ENCODE data around the gene GET3.

The GET3 gene

GRCh38 chr19:12748489-12748888, 11.2 kb downstream of the GET3 start:
- H3K4me3 ChIP-seq (ENCODE audit: low read length, poor library complexity, severe bottlenecking): no peak overlapping the region
- H2AFZ ChIP-seq (ENCODE audit: low read length): no peak overlapping the region
- H3F3A ChIP-seq (ENCODE audit: low read depth): no peaks in the 10 kb centered on the region
- no peaks in the 10 kb centered on the region for H3K79me2 ChIP-seq (ENCODE audit: insufficient read depth, low read length)
- no peaks in the 10 kb centered on the region for H4K20me1 ChIP-seq (ENCODE audit: insufficient read depth, low read length, poor library complexity, severe bottlenecking)
- H3K9me3 ChIP-seq (ENCODE audit: insufficient read depth, low read depth, low read length): peaks cover 3% of the 10 kb centered on the region; the same call in 1 of the 2 replicates
- no peak for TF ChIP-seq EZH2phosphoT487 (IDR thresholded peaks at IDR 0.05; ENCODE audit: borderline replicate concordance)
- peaks cover 6% of the 10 kb centered on the region; the same call in 1 of the 2 replicates for H3K36me3 ChIP-seq (ENCODE audit: insufficient read depth, low read length)
- no peak overlapping the region for H3K4me2 ChIP-seq (ENCODE audit: low read depth, low read length, poor library complexity, severe bottlenecking)
- H3K9me2 ChIP-seq (replicated peaks; ENCODE audit: low read depth, low read length): no peaks in the 10 kb centered on the region
- H3K9ac ChIP-seq (ENCODE audit: low read depth, low read length, poor library complexity, severe bottlenecking): no peak overlapping the region
- H3K4me1 ChIP-seq (ENCODE audit: insufficient read depth, low read length, poor library complexity, severe bottlenecking): no peaks in the 10 kb centered on the region
- H3K27me3 ChIP-seq (ENCODE audit: insufficient read depth, low read length, poor library complexity, severe bottlenecking): no peaks in the 10 kb centered on the region

GRCh38 chr19:12749938-12750521, 12.7 kb downstream of the GET3 start:
- H3K27me3 ChIP-seq (ENCODE audit: insufficient read depth, low read length, poor library complexity, severe bottlenecking): no peaks in the 10 kb centered on the region
- no peak overlapping the region for H3K4me2 ChIP-seq (ENCODE audit: low read depth, low read length, poor library complexity, severe bottlenecking)

GRCh38 chr19:12750851-12751250, 13.6 kb downstream of the GET3 start:
- peaks cover 3% of the 10 kb centered on the region; the same call in 1 of the 2 replicates for H3K9me3 ChIP-seq (ENCODE audit: insufficient read depth, low read depth, low read length)
- H3F3A ChIP-seq (ENCODE audit: low read depth): no peaks in the 10 kb centered on the region
- H3K79me2 ChIP-seq (ENCODE audit: insufficient read depth, low read length): no peaks in the 10 kb centered on the region
- TF ChIP-seq, protein P1, sequence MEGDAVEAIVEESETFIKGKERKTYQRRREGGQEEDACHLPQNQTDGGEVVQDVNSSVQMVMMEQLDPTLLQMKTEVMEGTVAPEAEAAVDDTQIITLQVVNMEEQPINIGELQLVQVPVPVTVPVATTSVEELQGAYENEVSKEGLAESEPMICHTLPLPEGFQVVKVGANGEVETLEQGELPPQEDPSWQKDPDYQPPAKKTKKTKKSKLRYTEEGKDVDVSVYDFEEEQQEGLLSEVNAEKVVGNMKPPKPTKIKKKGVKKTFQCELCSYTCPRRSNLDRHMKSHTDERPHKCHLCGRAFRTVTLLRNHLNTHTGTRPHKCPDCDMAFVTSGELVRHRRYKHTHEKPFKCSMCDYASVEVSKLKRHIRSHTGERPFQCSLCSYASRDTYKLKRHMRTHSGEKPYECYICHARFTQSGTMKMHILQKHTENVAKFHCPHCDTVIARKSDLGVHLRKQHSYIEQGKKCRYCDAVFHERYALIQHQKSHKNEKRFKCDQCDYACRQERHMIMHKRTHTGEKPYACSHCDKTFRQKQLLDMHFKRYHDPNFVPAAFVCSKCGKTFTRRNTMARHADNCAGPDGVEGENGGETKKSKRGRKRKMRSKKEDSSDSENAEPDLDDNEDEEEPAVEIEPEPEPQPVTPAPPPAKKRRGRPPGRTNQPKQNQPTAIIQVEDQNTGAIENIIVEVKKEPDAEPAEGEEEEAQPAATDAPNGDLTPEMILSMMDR (conservative IDR thresholded peaks at IDR 0.05; ENCODE audit: low read length): no peak
- no peak for TF ChIP-seq EZH2phosphoT487 (IDR thresholded peaks at IDR 0.05; ENCODE audit: borderline replicate concordance)
- no peaks in the 10 kb centered on the region for H4K20me1 ChIP-seq (ENCODE audit: insufficient read depth, low read length, poor library complexity, severe bottlenecking)
- H3K4me2 ChIP-seq (ENCODE audit: low read depth, low read length, poor library complexity, severe bottlenecking): no peak overlapping the region
- peaks cover 6% of the 10 kb centered on the region; the same call in 1 of the 2 replicates for H3K36me3 ChIP-seq (ENCODE audit: insufficient read depth, low read length)
- H2AFZ ChIP-seq (ENCODE audit: low read length): no peak overlapping the region
- H3K9me2 ChIP-seq (replicated peaks; ENCODE audit: low read depth, low read length): no peaks in the 10 kb centered on the region
- H3K9ac ChIP-seq (ENCODE audit: low read depth, low read length, poor library complexity, severe bottlenecking): no peak overlapping the region
- H3K4me1 ChIP-seq (ENCODE audit: insufficient read depth, low read length, poor library complexity, severe bottlenecking): no peaks in the 10 kb centered on the region
- H3K27me3 ChIP-seq (ENCODE audit: insufficient read depth, low read length, poor library complexity, severe bottlenecking): no peaks in the 10 kb centered on the region
- H3K4me3 ChIP-seq (ENCODE audit: low read length, poor library complexity, severe bottlenecking): no peak overlapping the region

More at GRCh38 chr19:12749938-12750521, 12.7 kb downstream of the GET3 start:
- no peak for TF ChIP-seq EZH2phosphoT487 (IDR thresholded peaks at IDR 0.05; ENCODE audit: borderline replicate concordance)
- TF ChIP-seq, protein P1 (conservative IDR thresholded peaks at IDR 0.05; ENCODE audit: low read length): no peak
- H3K9me3 ChIP-seq (ENCODE audit: insufficient read depth, low read depth, low read length): peaks cover 3% of the 10 kb centered on the region; the same call in 1 of the 2 replicates
- no peak overlapping the region for H3K4me3 ChIP-seq (ENCODE audit: low read length, poor library complexity, severe bottlenecking)
- H3K9ac ChIP-seq (ENCODE audit: low read depth, low read length, poor library complexity, severe bottlenecking): no peak overlapping the region
- no peak overlapping the region for H2AFZ ChIP-seq (ENCODE audit: low read length)
- peaks cover 6% of the 10 kb centered on the region; the same call in 1 of the 2 replicates for H3K36me3 ChIP-seq (ENCODE audit: insufficient read depth, low read length)
- no peaks in the 10 kb centered on the region for H3F3A ChIP-seq (ENCODE audit: low read depth)
- no peaks in the 10 kb centered on the region for H3K9me2 ChIP-seq (replicated peaks; ENCODE audit: low read depth, low read length)
- H3K4me1 ChIP-seq (ENCODE audit: insufficient read depth, low read length, poor library complexity, severe bottlenecking): no peaks in the 10 kb centered on the region
- H3K79me2 ChIP-seq (ENCODE audit: insufficient read depth, low read length): no peaks in the 10 kb centered on the region
- H4K20me1 ChIP-seq (ENCODE audit: insufficient read depth, low read length, poor library complexity, severe bottlenecking): no peaks in the 10 kb centered on the region

DNA sequence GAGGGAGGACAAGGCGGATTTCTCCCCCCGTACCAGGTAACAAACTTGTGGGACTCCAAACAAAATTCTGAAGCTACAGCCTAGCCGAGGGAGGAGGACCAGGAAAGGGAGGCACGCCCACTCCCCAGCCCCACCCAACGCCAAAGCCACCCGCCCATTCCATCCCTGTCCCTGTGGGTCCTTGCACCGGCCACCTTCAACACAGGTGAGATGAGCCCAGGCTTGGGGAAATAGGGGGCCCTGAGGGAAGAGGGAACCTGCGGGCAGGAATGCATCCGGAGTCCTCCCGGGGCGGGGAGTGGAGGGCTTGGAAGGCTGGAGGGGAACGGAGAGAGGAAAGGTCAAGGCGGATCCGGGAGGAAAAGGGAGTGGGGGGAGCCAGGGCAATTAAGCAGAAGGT, 14.3 kb downstream of the GET3 start, which contains the start of gene BEST2:
BEST2 (plus strand) TSS at position 157 of the 400 bp plus-strand sequence. CDS start 802 bp downstream, outside the sequence.
- Histone ChIP-seq H3K4me1 (ENCODE audit: insufficient read depth, low read length, poor library complexity, severe bottlenecking) (no peaks in the 10 kb centered on the region), H3K9me2 (replicated peaks; ENCODE audit: low read depth, low read length) (no peaks in the 10 kb centered on the region), H4K20me1 (ENCODE audit: insufficient read depth, low read length, poor library complexity, severe bottlenecking) (no peaks in the 10 kb centered on the region), H3F3A (ENCODE audit: low read depth) (no peaks in the 10 kb centered on the region), H2AFZ (ENCODE audit: low read length) (no peak within 1 kb of the TSS), H3K36me3 (ENCODE audit: insufficient read depth, low read length) (peaks cover 6% of the 10 kb centered on the region; the same call in 1 of the 2 replicates), H3K27me3 (ENCODE audit: insufficient read depth, low read length, poor library complexity, severe bottlenecking) (no peaks in the 10 kb centered on the region), H3K9me3 (ENCODE audit: insufficient read depth, low read depth, low read length) (peaks cover 3% of the 10 kb centered on the region; the same call in 1 of the 2 replicates), H3K9ac (ENCODE audit: low read depth, low read length, poor library complexity, severe bottlenecking) (no peak within 1 kb of the TSS), H3K4me2 (ENCODE audit: low read depth, low read length, poor library complexity, severe bottlenecking) (no peak within 1 kb of the TSS), H3K4me3 (ENCODE audit: low read length, poor library complexity, severe bottlenecking) (no peak within 1 kb of the TSS), H3K79me2 (ENCODE audit: insufficient read depth, low read length) (no peaks in the 10 kb centered on the region)
- TF ChIP-seq, protein P1 (conservative IDR thresholded peaks at IDR 0.05; ENCODE audit: low read length): no peak
- no peak for TF ChIP-seq EZH2phosphoT487 (IDR thresholded peaks at IDR 0.05; ENCODE audit: borderline replicate concordance)

All from Loucy (cell line).